Adrenal gland (tissue), 12 donors: Measurements from ENCODE around the gene ZFP36L1. TPM values are rescaled to one million over a fixed set of nuclear protein-coding genes. Genes with fewer than 3 reads are reported as not detected.

ENCODE experiments used
- DNase-seq, 7 donors: peaks; one replicate each; pipeline ENCODE4 v3.0.0-alpha.2; 2019 to 2020
- H3K27ac ChIP-seq, 5 donors: fragments of 200-600 bp; sonication (generic) in 4 of 5; 1 replicate in 3 of 5; 2 replicates in 2 of 5; pipeline versions ENCODE4 v1.5.1 to v1.8.0; 2016 to 2020; ENCODE audit warnings: mild to moderate bottlenecking in 1 of 5
- H3K27me3 ChIP-seq: fragments of 200-600 bp; 2 replicates; pipeline ENCODE4 v1.8.0; 2021
- H3K36me3 ChIP-seq, 2 donors: fragments of 200-600 bp; replicated peaks in 1 of 2; 1 replicate in 1 of 2; 2 replicates in 1 of 2; pipeline versions ENCODE4 v1.5.1 to v1.8.0; 2018 to 2022
- H3K4me1 ChIP-seq, 2 donors: fragments of 200-600 bp; replicated peaks in 1 of 2; 1 replicate in 1 of 2; 2 replicates in 1 of 2; pipeline versions ENCODE4 v1.5.1 to v1.8.0; 2018 to 2021
- H3K4me3 ChIP-seq, 4 donors: fragments of 200-600 bp; sonication (generic) in 3 of 4; one replicate each; pipeline ENCODE4 v1.5.1; 2016 to 2018
- H3K9me3 ChIP-seq, 3 donors: fragments of 200-600 bp; sonication (generic) in 1 of 3; replicated peaks in 1 of 3; 1 replicate in 2 of 3; 2 replicates in 1 of 3; pipeline versions ENCODE4 v1.5.1 to v1.8.0; 2016 to 2021
- CTCF ChIP-seq, 6 experiments: fragments of 450-650 bp in 4 of 6; fragments of 200-600 bp in 2 of 6; sonication (generic) in 1 of 6; IDR thresholded peaks; 1 replicate in 5 of 6; 2 replicates in 1 of 6; pipeline versions ENCODE4 v1.5.1 to v1.8.0; 2016 to 2021; ENCODE audit warnings: antibody characterized with exemption in 6 of 6, mild to moderate bottlenecking in 2 of 6, moderate library complexity in 1 of 6
- POLR2A ChIP-seq, 2 donors: fragments of 450-650 bp; IDR thresholded peaks; one replicate each; pipeline ENCODE4 v1.6.1; 2017; ENCODE audit warnings: antibody characterized with exemption in 2 of 2, mild to moderate bottlenecking in 2 of 2, moderate library complexity in 1 of 2
- WGBS, 4 donors: extraction: QIAGEN DNeasy Blood & Tissue Kit in 2 of 4; methylation state at CpG; one replicate each; pipeline versions ENCODE4 v1.1.5 to v1.1.7; 2013 to 2017; 5-methylcytosine and 5-hydroxymethylcytosine counted together
- intact Hi-C, 2 donors: fragments of 100-400 bp; cut with DNase I; formaldehyde crosslinking; loops; one replicate each; pipeline versions ENCODE4 v1.14.1 to v1.15.0; 2022 to 2023
- polyA plus RNA-seq, 3 donors: library from polyadenylated mRNA; stranded (reverse); fragments of 200-250 nt in 2 of 3; fragments of 350-450 nt in 1 of 3; fragmentation: Illumina TruSeq in 1 of 3; extraction: RNeasy Lipid Tissue Mini Kit (QIAGEN cat#74804) in 1 of 3; gene quantifications; one replicate each; pipeline ENCODE4 v1.2.3, GENCODE V29; 2013 to 2014
- total RNA-seq, 9 donors: library from RNA; depleted of rRNA in 4 of 9; stranded (reverse); fragments of >200 nt in 4 of 9; fragments of 120-200 nt in 1 of 9; fragmentation: NEBNext Ultra II Directional in 1 of 9; extraction: Animal tissue kit (Norgen Biotek cat#: 25700) in 1 of 9; gene quantifications; one replicate each; pipeline versions ENCODE4 v1.1.0 to v1.2.4, GENCODE V29; 2013 to 2023
- donor health status: healthy with polysubstance abuse.
- donor health status: Bipolar disorder and iron deficiency.
- donor health status: DM: yes; HTN: yes; CAD: no.
- donor health status: DM: no; HTN: no; CAD: no.
- donor health status: DM: no; HTN: no; CAD: no.
- donor health status: DM: yes; HTN: yes; CAD: no.

Gene ZFP36L1
- total and polyA plus RNA-seq, 12 donors = 25.5 to 332 (median 133) TPM

- Histone ChIP-seq H3K9me3 (no peaks in the 10 kb centered on the region), H3K4me3 (peak overlapping the region in 3 of 4 donors; percentile 46 to 71 (median 65)), H3K36me3 (peaks cover 0 to 35% of the 10 kb centered on the region in 2 donors), H3K27me3 (no peaks in the 10 kb centered on the region), H3K27ac (peak overlapping the region in 4 of 5 donors; percentile 11 to 100 (median 91)), H3K4me1 (peaks cover 13 to 36% of the 10 kb centered on the region in 2 donors)
- DNase-seq = peak; percentile 79 to 91 (median 84)
- intact Hi-C loops = loop anchor here (5.0 to 10.0 kb wide), 3 partner anchors 107 to 394 kb away; no protein-coding TSS in a partner anchor
- 6 to 13% (median 9%) methylated on average over 15 to 16 of the region's 16 CpGs for WGBS, 4 donors
- TF ChIP-seq POLR2A (IDR thresholded peaks at IDR 0.05) (peak in 1 of 2 donors; percentile 55), CTCF (IDR thresholded peaks at IDR 0.05) (peak; percentile 36 to 77 (median 60))
These were observed 3.7 kb downstream of the ZFP36L1 start for GRCh38 chr14:68788996-68789820.

GRCh38 chr14:68788275-68788995, 4.4 kb downstream of the ZFP36L1 start:
- peak in 1 of 7 donors; percentile 6 for DNase-seq
- peak overlapping the region in 1 of 4 donors; percentile 71 for H3K4me3 ChIP-seq
- intact Hi-C loops = loop anchor here (5.0 to 10.0 kb wide), 3 partner anchors 106 to 394 kb away; no protein-coding TSS in a partner anchor
- peaks cover 13 to 32% of the 10 kb centered on the region in 2 donors for H3K4me1 ChIP-seq
- H3K36me3 ChIP-seq = peaks cover 0 to 35% of the 10 kb centered on the region in 2 donors
- TF ChIP-seq CTCF (IDR thresholded peaks at IDR 0.05) = no peak
- peak in 1 of 2 donors; percentile 24 for TF ChIP-seq POLR2A (IDR thresholded peaks at IDR 0.05)
- H3K9me3 ChIP-seq = no peaks in the 10 kb centered on the region
- peak overlapping the region in 3 of 5 donors; percentile 82 to 100 (median 100) for H3K27ac ChIP-seq
- 37 to 43% (median 40%) methylated on average over 10 of the region's 10 CpGs for WGBS, 4 donors
- no peaks in the 10 kb centered on the region for H3K27me3 ChIP-seq

- Histone ChIP-seq H3K36me3 (peaks cover 0 to 35% of the 10 kb centered on the region in 2 donors), H3K4me3 (no peak overlapping the region)
These were observed 5.5 kb downstream of the ZFP36L1 start for GRCh38 chr14:68787092-68787992.

More at GRCh38 chr14:68787092-68787992, 5.5 kb downstream of the ZFP36L1 start:
- peak in 6 of 7 donors; percentile 35 to 62 (median 43) for DNase-seq
- no peaks in the 10 kb centered on the region for H3K9me3 ChIP-seq
- H3K27ac ChIP-seq = peak overlapping the region in 4 of 5 donors; percentile 34 to 100 (median 65)
- WGBS, 4 donors = 63 to 76% (median 71%) methylated on average over 15 of the region's 15 CpGs
- peaks cover 13 to 32% of the 10 kb centered on the region in 2 donors for H3K4me1 ChIP-seq
- TF ChIP-seq CTCF (IDR thresholded peaks at IDR 0.05) (no peak), POLR2A (IDR thresholded peaks at IDR 0.05) (peak in 1 of 2 donors; percentile 29)
- H3K27me3 ChIP-seq = no peaks in the 10 kb centered on the region
- intact Hi-C loops = loop anchor here (5.0 to 10.0 kb wide), 3 partner anchors 105 to 393 kb away; no protein-coding TSS in a partner anchor
